Endothelial cell of umbilical vein (primary cell): ENCODE data around the gene PKNOX2. TPM values are rescaled to one million over a fixed set of nuclear protein-coding genes. Genes with fewer than 3 reads are reported as not detected.

ENCODE experiments used
- BruUV-seq: library from RNA; stranded (reverse); fragments of 400-500 nt; replicated peaks from 2 replicates; lab custom pipeline; 2021; lab: Mats Ljungman, UMichigan
- CTCF ChIA-PET: fragments of 300-600, 350-600 bp; sonication (Branson Sonifier 250); formaldehyde crosslinking; loops from one replicate; lab custom pipeline; 2021; ENCODE audit warnings: antibody characterized with exemption, inconsistent platforms; lab: Charles Lee
- POLR2A ChIA-PET: fragments of 300-600, 350-600 bp; sonication (Branson Sonifier 250); formaldehyde crosslinking; loops from one replicate; lab custom pipeline; 2021; ENCODE audit warnings: antibody characterized with exemption, inconsistent platforms; lab: Charles Lee
- DNase-seq: peaks from one replicate; pipeline ENCODE4 v3.0.0-alpha.2; 2011; ENCODE audit warnings: low read depth, low spot score
- FAIRE-seq: peaks from 2 replicates; lab custom pipeline; 2011; peaks lifted over from hg19 to GRCh38; lab: Jason Lieb, UNC
- H2AFZ ChIP-seq: 2 replicates; pipeline ENCODE4 v1.6.0; 2012; ENCODE audit warnings: low read depth, low read length, control low read depth, inconsistent platforms
- H3K27ac ChIP-seq: 2 replicates; pipeline ENCODE4 v1.5.1; 2011; ENCODE audit warnings: low read depth, mild to moderate bottlenecking, control low read depth, low read length, moderate library complexity; ENCODE audit not compliant: insufficient read depth
- H3K27me3 ChIP-seq, 2 experiments: 2 replicates each; pipeline versions ENCODE4 v1.6.0 to v1.6.1; 2011; ENCODE audit warnings: low read length in 2 of 2, mixed read lengths in 1 of 2; ENCODE audit not compliant: control insufficient read depth in 2 of 2, insufficient read depth in 2 of 2
- H3K36me3 ChIP-seq, 2 experiments: 2 replicates in 1 of 2; 3 replicates in 1 of 2; pipeline ENCODE4 v1.5.1; 2011; ENCODE audit warnings: low read length in 2 of 2, mild to moderate bottlenecking in 1 of 2, moderate library complexity in 1 of 2; ENCODE audit not compliant: control insufficient read depth in 2 of 2, insufficient read depth in 2 of 2; ENCODE audit errors: extremely low read depth in 1 of 2
- H3K4me1 ChIP-seq: 3 replicates; pipeline ENCODE4 v1.5.1; 2011; ENCODE audit warnings: mild to moderate bottlenecking, low read length; ENCODE audit not compliant: control insufficient read depth, insufficient read depth; ENCODE audit errors: extremely low read depth
- H3K4me2 ChIP-seq: 2 replicates; pipeline ENCODE4 v1.6.1; 2011; ENCODE audit warnings: low read length, control low read depth, mixed read lengths; ENCODE audit not compliant: insufficient read depth
- H3K4me3 ChIP-seq, 3 experiments: fragments of 200-600 bp in 1 of 3; sonication (generic), shearing (Covaris generic) in 1 of 3; replicated peaks in 1 of 3; 2 replicates each; pipeline ENCODE4 v1.5.1; 2011 to 2016; ENCODE audit warnings: control low read depth in 3 of 3, low read length in 3 of 3, mild to moderate bottlenecking in 2 of 3, inconsistent platforms in 1 of 3, low read depth in 1 of 3, moderate library complexity in 1 of 3; ENCODE audit not compliant: insufficient read depth in 1 of 3
- H3K79me2 ChIP-seq: 2 replicates; pipeline ENCODE4 v1.6.0; 2012; ENCODE audit warnings: low read length, inconsistent platforms; ENCODE audit not compliant: control insufficient read depth, insufficient read depth
- H3K9ac ChIP-seq: replicated peaks from 2 replicates; pipeline ENCODE3; 2011; ENCODE audit warnings: low read length, control low read depth; ENCODE audit not compliant: insufficient read depth; ENCODE audit errors: extremely low read depth
- H3K9me1 ChIP-seq: replicated peaks from 3 replicates; pipeline ENCODE4 v1.6.0; 2011; ENCODE audit warnings: mild to moderate bottlenecking, low read length; ENCODE audit not compliant: control insufficient read depth, insufficient read depth; ENCODE audit errors: extremely low read depth
- H3K9me3 ChIP-seq: replicated peaks from 2 replicates; pipeline ENCODE4 v1.5.1; 2012; ENCODE audit warnings: low read length, inconsistent platforms; ENCODE audit not compliant: control insufficient read depth, insufficient read depth
- H4K20me1 ChIP-seq: replicated peaks from 2 replicates; pipeline ENCODE3; 2011; ENCODE audit warnings: mild to moderate bottlenecking, low read length; ENCODE audit not compliant: control insufficient read depth, insufficient read depth; ENCODE audit errors: extremely low read depth
- EZH2 ChIP-seq: IDR thresholded peaks from 2 replicates; pipeline ENCODE4 v1.6.1; 2012; ENCODE audit warnings: borderline replicate concordance, low read depth, mild to moderate bottlenecking, moderate library complexity, low read length, inconsistent platforms; ENCODE audit not compliant: severe bottlenecking
- FOS ChIP-seq: IDR thresholded peaks from 2 replicates; pipeline ENCODE4 v1.6.1; 2011; ENCODE audit warnings: mild to moderate bottlenecking, low read length, moderate library complexity, borderline replicate concordance; ENCODE audit not compliant: insufficient read depth
- GATA2 ChIP-seq: IDR thresholded peaks from 2 replicates; pipeline ENCODE4 v1.7.0; 2011; ENCODE audit warnings: low read depth, mild to moderate bottlenecking, moderate library complexity, mixed read lengths, low read length; ENCODE audit not compliant: insufficient read length, insufficient read depth
- JUN ChIP-seq: IDR thresholded peaks from 2 replicates; pipeline ENCODE4 v1.6.1; 2011; ENCODE audit warnings: borderline replicate concordance, low read depth; ENCODE audit not compliant: insufficient read length, insufficient read depth
- MYC ChIP-seq: IDR thresholded peaks from one replicate; pipeline ENCODE4 v1.6.1; 2011; ENCODE audit warnings: mild to moderate bottlenecking, low read depth, low read length
- POLR2A ChIP-seq: IDR thresholded peaks from 2 replicates; pipeline ENCODE4 v1.6.1; 2012; ENCODE audit warnings: low read depth, mild to moderate bottlenecking, control low read depth, low read length
- POLR2AphosphoS5 ChIP-seq: IDR thresholded peaks from 2 replicates; pipeline ENCODE4 v1.6.1; 2012; ENCODE audit warnings: low read depth, mild to moderate bottlenecking, control low read depth, low read length, moderate library complexity; ENCODE audit not compliant: insufficient read depth
- dilution Hi-C: fragments of 300-500 bp; cut with MboI; formaldehyde crosslinking; loops from one replicate; pipeline ENCODE4 v1.15.0; 2019; ENCODE audit warnings: low sequenced_read_pairs; ENCODE audit not compliant: extremely low pct_ligation_motif_present
- intact Hi-C: fragments of 100-400 bp; cut with micrococcal nuclease; formaldehyde crosslinking; loops from one replicate; pipeline ENCODE4 v1.10.0; 2022
- polyA plus RNA-seq, 4 experiments: library from polyadenylated mRNA; depleted of rRNA in 3 of 4; stranded (reverse) in 3 of 4; unstranded in 1 of 4; fragments of >200 nt; gene quantifications; 2 replicates each; pipeline versions ENCODE4 v1.2.1 to v1.2.3, GENCODE V29; 2011 to 2012; ENCODE audit warnings: missing spikeins in 1 of 4
- total RNA-seq: library from RNA; stranded (reverse); gene quantifications from 2 replicates; pipeline ENCODE4 v1.2.3, GENCODE V29; 2021
- TF ChIP-seq, protein P1 (sequence below): IDR thresholded peaks from 2 replicates; pipeline ENCODE4 v1.6.1; 2011; ENCODE audit not compliant: insufficient read depth, insufficient read length
- TF ChIP-seq, protein P2 (sequence below), 2 donors: IDR thresholded peaks; 1 replicate in 1 of 2; 2 replicates in 1 of 2; pipeline ENCODE4 v1.5.1; 2011; ENCODE audit warnings: low read length in 2 of 2, mild to moderate bottlenecking in 2 of 2, moderate library complexity in 2 of 2, control low read depth in 1 of 2, inconsistent platforms in 1 of 2, low read depth in 1 of 2; ENCODE audit not compliant: insufficient read depth in 1 of 2; ENCODE audit errors: extremely low read depth in 1 of 2

The PKNOX2 gene
- total and polyA plus RNA-seq, 2 donors (not counting 3 experiments of a cell fraction or from before 2014, with no cell fraction given) = 0.11 to 0.91 TPM

DNA sequence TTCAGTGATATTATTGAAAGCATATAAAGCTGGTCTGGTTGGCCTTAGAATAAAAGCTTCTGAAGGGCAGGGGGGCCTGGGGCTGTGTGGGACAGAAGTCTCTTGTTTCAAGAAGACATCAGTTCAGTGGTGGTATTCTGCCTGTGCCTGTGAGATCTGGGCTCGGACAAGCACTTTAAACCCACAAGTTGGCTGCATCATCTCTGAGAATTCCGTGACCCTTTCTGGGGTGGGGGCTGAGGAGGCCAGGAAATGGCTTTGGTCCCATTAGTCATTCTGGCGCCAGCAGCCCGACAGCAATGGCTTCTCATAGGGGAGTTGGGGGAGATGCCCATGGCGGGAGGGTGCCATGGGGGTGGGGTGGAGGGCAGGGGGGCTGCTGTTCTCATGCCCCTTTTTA, 104.1 kb downstream of the PKNOX2 start:
- no peak overlapping the region for H2AFZ ChIP-seq
- ChIA-PET CTCF (interaction anchor here (1.6 to 3.1 kb wide), 3 partner anchors 9 to 77 kb away, joined by 3 to 14 read pairs (median 7); no protein-coding TSS in a partner anchor), POLR2A (no interaction called here)
- no peaks in the 10 kb centered on the region for H3K79me2 ChIP-seq
- DNase-seq = no peak
- no TSS peak for BruUV-seq
- TF ChIP-seq GATA2 = no peak
- no peak for TF ChIP-seq EZH2
- no peak for TF ChIP-seq POLR2A
- TF ChIP-seq FOS = no peak
- TF ChIP-seq, protein P1, sequence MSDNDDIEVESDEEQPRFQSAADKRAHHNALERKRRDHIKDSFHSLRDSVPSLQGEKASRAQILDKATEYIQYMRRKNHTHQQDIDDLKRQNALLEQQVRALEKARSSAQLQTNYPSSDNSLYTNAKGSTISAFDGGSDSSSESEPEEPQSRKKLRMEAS = no peak
- TF ChIP-seq POLR2AphosphoS5 = no peak
- no peak for TF ChIP-seq JUN
- TF ChIP-seq MYC = no peak
- TF ChIP-seq, protein P2, sequence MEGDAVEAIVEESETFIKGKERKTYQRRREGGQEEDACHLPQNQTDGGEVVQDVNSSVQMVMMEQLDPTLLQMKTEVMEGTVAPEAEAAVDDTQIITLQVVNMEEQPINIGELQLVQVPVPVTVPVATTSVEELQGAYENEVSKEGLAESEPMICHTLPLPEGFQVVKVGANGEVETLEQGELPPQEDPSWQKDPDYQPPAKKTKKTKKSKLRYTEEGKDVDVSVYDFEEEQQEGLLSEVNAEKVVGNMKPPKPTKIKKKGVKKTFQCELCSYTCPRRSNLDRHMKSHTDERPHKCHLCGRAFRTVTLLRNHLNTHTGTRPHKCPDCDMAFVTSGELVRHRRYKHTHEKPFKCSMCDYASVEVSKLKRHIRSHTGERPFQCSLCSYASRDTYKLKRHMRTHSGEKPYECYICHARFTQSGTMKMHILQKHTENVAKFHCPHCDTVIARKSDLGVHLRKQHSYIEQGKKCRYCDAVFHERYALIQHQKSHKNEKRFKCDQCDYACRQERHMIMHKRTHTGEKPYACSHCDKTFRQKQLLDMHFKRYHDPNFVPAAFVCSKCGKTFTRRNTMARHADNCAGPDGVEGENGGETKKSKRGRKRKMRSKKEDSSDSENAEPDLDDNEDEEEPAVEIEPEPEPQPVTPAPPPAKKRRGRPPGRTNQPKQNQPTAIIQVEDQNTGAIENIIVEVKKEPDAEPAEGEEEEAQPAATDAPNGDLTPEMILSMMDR (IDR thresholded peaks at IDR 0.05; ENCODE audit: extremely low read depth in 1 of 2, insufficient read depth in 1 of 2, low read depth in 1 of 2, low read length in 2 of 2) = no peak
- no peak overlapping the region for H3K4me2 ChIP-seq
- H3K9me1 ChIP-seq = no peaks in the 10 kb centered on the region
- H3K36me3 ChIP-seq = no peaks in the 10 kb centered on the region
- dilution Hi-C loops (no loop called here), intact Hi-C loops (no loop called here)
- no peak overlapping the region for H3K9ac ChIP-seq
- H4K20me1 ChIP-seq = no peaks in the 10 kb centered on the region
- FAIRE-seq = no peak
- no peaks in the 10 kb centered on the region for H3K9me3 ChIP-seq
- H3K27me3 ChIP-seq = peaks cover 4 to 10% of the 10 kb centered on the region in 2 experiments
- H3K27ac ChIP-seq = no peak overlapping the region
- H3K4me1 ChIP-seq = no peaks in the 10 kb centered on the region
- H3K4me3 ChIP-seq = no peak overlapping the region
